ENCODE measurements around the gene RGL4. TPM values are rescaled to one million over a fixed set of nuclear protein-coding genes. Genes with fewer than 3 reads are reported as not detected.

The RGL4 gene
- total and polyA plus RNA-seq, 2 of the 13 experiments (the other 11 are each of a cell fraction or from before 2014, with no cell fraction given) = not detected

DNA sequence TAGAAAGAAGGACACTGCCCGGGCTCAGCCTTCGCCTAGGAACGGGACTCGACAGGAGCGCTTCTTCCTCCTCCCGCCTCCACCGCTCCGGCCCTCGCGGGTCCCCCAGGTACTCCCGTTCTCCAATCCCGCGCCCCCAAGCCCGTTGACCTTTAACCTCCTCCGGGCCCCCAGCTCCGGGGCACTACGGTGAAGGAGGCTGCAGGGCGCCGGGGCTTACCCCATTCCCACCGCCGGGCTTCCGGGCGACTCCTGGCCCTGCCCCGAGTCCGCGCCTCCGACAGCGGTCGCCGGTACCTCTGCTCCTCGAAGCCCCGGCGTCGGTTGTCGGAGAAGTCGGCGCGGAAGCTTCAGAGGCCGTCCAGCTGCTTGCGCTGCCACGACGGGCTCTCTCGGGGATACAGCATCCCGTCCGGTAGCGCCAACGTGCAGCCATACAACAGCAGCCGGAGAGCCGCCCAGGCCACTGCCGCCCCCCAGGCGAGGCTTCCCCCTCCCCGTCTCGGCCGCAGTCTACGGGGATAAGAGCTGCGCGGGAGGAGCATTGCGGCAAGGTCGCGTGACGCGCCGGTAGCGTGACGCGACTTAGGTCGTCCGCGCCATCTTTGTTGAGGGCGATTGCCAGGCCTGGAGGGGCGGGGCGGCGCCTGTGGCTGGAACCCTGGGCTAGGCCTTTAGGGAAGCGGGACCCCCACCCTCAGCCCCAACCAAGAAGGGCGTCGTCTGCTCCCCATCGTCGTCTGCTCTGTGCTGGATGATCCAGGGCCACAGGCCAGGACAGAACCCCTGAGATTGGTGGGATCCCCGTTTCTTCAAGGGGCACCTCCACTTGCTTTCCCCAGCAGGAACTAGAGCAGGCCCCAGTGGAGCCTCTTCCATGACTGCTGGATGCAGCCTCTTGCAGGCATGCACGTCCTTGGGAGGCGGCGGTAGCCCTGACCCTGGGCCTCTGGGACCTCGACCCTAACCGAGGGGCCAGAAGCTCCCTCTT lies 26.3 kb downstream of the RGL4 start (continued):
- TF ChIP-seq, protein P1, sequence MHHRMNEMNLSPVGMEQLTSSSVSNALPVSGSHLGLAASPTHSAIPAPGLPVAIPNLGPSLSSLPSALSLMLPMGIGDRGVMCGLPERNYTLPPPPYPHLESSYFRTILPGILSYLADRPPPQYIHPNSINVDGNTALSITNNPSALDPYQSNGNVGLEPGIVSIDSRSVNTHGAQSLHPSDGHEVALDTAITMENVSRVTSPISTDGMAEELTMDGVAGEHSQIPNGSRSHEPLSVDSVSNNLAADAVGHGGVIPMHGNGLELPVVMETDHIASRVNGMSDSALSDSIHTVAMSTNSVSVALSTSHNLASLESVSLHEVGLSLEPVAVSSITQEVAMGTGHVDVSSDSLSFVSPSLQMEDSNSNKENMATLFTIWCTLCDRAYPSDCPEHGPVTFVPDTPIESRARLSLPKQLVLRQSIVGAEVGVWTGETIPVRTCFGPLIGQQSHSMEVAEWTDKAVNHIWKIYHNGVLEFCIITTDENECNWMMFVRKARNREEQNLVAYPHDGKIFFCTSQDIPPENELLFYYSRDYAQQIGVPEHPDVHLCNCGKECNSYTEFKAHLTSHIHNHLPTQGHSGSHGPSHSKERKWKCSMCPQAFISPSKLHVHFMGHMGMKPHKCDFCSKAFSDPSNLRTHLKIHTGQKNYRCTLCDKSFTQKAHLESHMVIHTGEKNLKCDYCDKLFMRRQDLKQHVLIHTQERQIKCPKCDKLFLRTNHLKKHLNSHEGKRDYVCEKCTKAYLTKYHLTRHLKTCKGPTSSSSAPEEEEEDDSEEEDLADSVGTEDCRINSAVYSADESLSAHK (CRISPR knock-in tag; IDR thresholded peaks at IDR 0.05; ENCODE audit: borderline replicate concordance) = no peak
- peak; percentile 71; the same call in 1 of the 2 replicates for TF ChIP-seq HINFP (CRISPR knock-in tag; IDR thresholded peaks at IDR 0.05; ENCODE audit: low read depth)
- TF ChIP-seq NR1H2 (CRISPR knock-in tag; IDR thresholded peaks at IDR 0.05; ENCODE audit: borderline replicate concordance, low read depth) = no peak
- TF ChIP-seq ZNF407 (CRISPR knock-in tag; IDR thresholded peaks at IDR 0.05; ENCODE audit: not compliant biosample characterization) = peak; percentile 82
- no peak; the same call in 1 of the 2 replicates for TF ChIP-seq GATA4 (IDR thresholded peaks at IDR 0.05; ENCODE audit: borderline replicate concordance, low read depth)
- TF ChIP-seq RFXANK (CRISPR knock-in tag; IDR thresholded peaks at IDR 0.05) = 0 out of 2 replicates have a peak, but pooled peaks have one; percentile 76
- TF ChIP-seq ARID2 (CRISPR knock-in tag; IDR thresholded peaks at IDR 0.05; ENCODE audit: borderline replicate concordance) = no peak
- peak; percentile 75; the same call in 1 of the 2 replicates for TF ChIP-seq SMAD3 (CRISPR knock-in tag; IDR thresholded peaks at IDR 0.05)
- TF ChIP-seq REXO4 (CRISPR knock-in tag; IDR thresholded peaks at IDR 0.05; ENCODE audit: borderline replicate concordance) = 0 out of 2 replicates have a peak, but pooled peaks have one; percentile 27
- no peak for TF ChIP-seq ZXDC (CRISPR knock-in tag; IDR thresholded peaks at IDR 0.05)
